Measurements from ENCODE around the gene PLPP3. TPM values are rescaled to one million over a fixed set of nuclear protein-coding genes. Genes with fewer than 3 reads are reported as not detected.

The PLPP3 gene
- total RNA-seq, 1 donor from 2014 or later = 61.8 TPM

DNA sequence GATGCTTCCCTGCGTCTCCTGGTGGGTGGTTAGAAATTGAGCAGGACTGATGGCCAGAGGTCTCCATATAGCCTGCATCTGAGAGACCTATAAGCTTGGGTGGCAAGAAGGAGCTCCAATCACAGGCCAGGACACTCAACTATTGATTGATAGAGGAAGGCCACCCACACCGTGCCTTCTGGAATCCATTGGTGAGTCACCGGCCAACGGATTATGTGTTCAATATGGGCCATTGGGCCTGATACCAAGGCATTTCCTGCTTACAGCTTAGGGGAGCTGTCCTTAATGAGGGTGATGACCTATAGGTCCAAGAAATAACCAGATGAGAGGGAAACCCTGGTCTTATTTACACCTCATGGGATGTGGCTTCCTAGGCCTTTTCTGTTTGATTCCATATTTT, 115.1 kb downstream of the PLPP3 start:
- Mint-ChIP-seq H3K27ac (no peak overlapping the region), H3K36me3 (no peaks in the 10 kb centered on the region), H3K4me3 (no peak overlapping the region), H3K9me3 (no peaks in the 10 kb centered on the region), H3K27me3 (ENCODE audit: low read depth) (no peaks in the 10 kb centered on the region), H3K4me1 (peaks cover 52% of the 10 kb centered on the region)
- TF ChIP-seq, protein P1, sequence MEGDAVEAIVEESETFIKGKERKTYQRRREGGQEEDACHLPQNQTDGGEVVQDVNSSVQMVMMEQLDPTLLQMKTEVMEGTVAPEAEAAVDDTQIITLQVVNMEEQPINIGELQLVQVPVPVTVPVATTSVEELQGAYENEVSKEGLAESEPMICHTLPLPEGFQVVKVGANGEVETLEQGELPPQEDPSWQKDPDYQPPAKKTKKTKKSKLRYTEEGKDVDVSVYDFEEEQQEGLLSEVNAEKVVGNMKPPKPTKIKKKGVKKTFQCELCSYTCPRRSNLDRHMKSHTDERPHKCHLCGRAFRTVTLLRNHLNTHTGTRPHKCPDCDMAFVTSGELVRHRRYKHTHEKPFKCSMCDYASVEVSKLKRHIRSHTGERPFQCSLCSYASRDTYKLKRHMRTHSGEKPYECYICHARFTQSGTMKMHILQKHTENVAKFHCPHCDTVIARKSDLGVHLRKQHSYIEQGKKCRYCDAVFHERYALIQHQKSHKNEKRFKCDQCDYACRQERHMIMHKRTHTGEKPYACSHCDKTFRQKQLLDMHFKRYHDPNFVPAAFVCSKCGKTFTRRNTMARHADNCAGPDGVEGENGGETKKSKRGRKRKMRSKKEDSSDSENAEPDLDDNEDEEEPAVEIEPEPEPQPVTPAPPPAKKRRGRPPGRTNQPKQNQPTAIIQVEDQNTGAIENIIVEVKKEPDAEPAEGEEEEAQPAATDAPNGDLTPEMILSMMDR (IDR thresholded peaks at IDR 0.05; ENCODE audit: unreplicated experiment) = no peak
- no peak for DNase-seq (ENCODE audit: low spot score in 2 of 2, unreplicated experiment in 2 of 2)

DNA sequence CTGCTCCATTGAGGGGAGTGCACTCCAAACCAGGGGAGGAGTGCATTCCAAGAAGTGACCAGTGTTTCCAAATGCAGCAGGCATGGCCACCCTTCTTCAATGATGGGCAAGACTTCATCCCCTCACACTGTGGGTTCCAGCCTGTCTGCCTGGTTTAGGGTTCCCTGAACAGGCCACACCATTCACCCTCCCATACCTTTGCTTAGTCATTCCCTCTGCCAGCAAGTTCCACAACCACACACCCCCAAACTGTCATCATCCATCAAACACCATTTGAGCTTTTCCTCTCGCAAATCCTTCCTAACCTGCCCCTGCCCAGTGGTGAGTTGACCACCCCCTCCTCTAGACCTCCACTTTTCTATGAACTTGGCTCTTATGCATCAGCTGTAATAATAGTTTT, 116.0 kb downstream of the PLPP3 start:
- Mint-ChIP-seq H3K4me1 (peaks cover 43% of the 10 kb centered on the region), H3K36me3 (no peaks in the 10 kb centered on the region), H3K9me3 (no peaks in the 10 kb centered on the region), H3K4me3 (no peak overlapping the region), H3K27me3 (ENCODE audit: low read depth) (no peaks in the 10 kb centered on the region), H3K27ac (no peak overlapping the region)
- TF ChIP-seq, protein P1 (IDR thresholded peaks at IDR 0.05; ENCODE audit: unreplicated experiment) = no peak
- DNase-seq (ENCODE audit: low spot score in 2 of 2, unreplicated experiment in 2 of 2) = no peak

DNA sequence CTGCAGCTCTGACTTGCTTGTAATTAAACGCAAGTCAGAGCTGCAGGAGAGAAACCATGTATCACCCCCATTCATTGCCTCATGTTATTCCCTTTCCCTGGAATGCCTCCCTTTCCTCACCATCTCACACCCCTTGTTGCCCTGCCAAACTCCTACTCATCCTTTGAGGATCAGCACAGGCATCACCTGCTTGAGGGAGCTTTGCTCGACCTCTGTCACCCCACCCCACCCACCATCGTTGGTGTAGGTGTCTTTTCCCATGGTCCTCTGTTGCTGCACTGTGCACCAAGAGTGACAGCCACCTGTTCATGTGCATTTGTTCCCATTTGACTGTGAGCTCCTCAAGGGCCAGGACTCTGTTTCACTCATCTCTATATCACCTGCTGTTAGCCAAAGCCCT, 117.2 kb downstream of the PLPP3 start:
- DNase-seq (ENCODE audit: low spot score in 2 of 2, unreplicated experiment in 2 of 2) = no peak
- Mint-ChIP-seq H3K9me3 (no peaks in the 10 kb centered on the region), H3K36me3 (no peaks in the 10 kb centered on the region), H3K4me3 (no peak overlapping the region), H3K27ac (no peak overlapping the region), H3K27me3 (ENCODE audit: low read depth) (no peaks in the 10 kb centered on the region), H3K4me1 (peaks cover 37% of the 10 kb centered on the region)
- TF ChIP-seq, protein P1 (IDR thresholded peaks at IDR 0.05; ENCODE audit: unreplicated experiment) = no peak

- H3K27me3 Mint-ChIP-seq (ENCODE audit: low read depth) = no peaks in the 10 kb centered on the region
- no peak for DNase-seq (ENCODE audit: low spot score in 2 of 2, unreplicated experiment in 2 of 2)
- H3K36me3 Mint-ChIP-seq = no peaks in the 10 kb centered on the region
- TF ChIP-seq, protein P1 (IDR thresholded peaks at IDR 0.05; ENCODE audit: unreplicated experiment) = no peak
- H3K27ac Mint-ChIP-seq = peak overlapping the region; percentile 68
- H3K9me3 Mint-ChIP-seq = no peaks in the 10 kb centered on the region
- peaks cover 39% of the 10 kb centered on the region for H3K4me1 Mint-ChIP-seq
- H3K4me3 Mint-ChIP-seq = no peak overlapping the region
Measured at GRCh38 chr1:56461158-56462127, 117.9 kb downstream of the PLPP3 start.

GRCh38 chr1:56459260-56459659, 120.1 kb downstream of the PLPP3 start:
- Mint-ChIP-seq H3K36me3 (no peaks in the 10 kb centered on the region), H3K4me3 (no peak overlapping the region), H3K27ac (no peak overlapping the region), H3K4me1 (peaks cover 34% of the 10 kb centered on the region), H3K27me3 (ENCODE audit: low read depth) (no peaks in the 10 kb centered on the region), H3K9me3 (no peaks in the 10 kb centered on the region)
- TF ChIP-seq, protein P1 (IDR thresholded peaks at IDR 0.05; ENCODE audit: unreplicated experiment) = no peak
- DNase-seq (ENCODE audit: low spot score in 2 of 2, unreplicated experiment in 2 of 2) = no peak
